ENCODE results near the gene ZDHHC20. TPM values are rescaled to one million over a fixed set of nuclear protein-coding genes. Genes with fewer than 3 reads are reported as not detected.

ZDHHC20 gene
- total and polyA plus RNA-seq, 2 of the 4 experiments (the other 2 are of a cell fraction), result 16.1 to 72.4 TPM

- no peaks in the 10 kb centered on the region; the same call in 1 of the 2 replicates for H3K27me3 ChIP-seq (ENCODE audit: control insufficient read depth, insufficient read depth, low read length)
- dilution Hi-C loops (cut with HindIII; ENCODE audit: low sequenced_read_pairs, unreplicated experiment), result no loop called here
- no peaks in the 10 kb centered on the region for H4K20me1 ChIP-seq (ENCODE audit: insufficient read depth, low read length)
- no peak overlapping the region for H2BK120ac ChIP-seq (ENCODE audit: low read depth, low read length)
- no peak overlapping the region for H2AK9ac ChIP-seq (replicated peaks; ENCODE audit: low read depth, low read length, poor library complexity)
- H3K14ac ChIP-seq (replicated peaks; ENCODE audit: low read depth, low read length), result no peak overlapping the region
- no peak for TF ChIP-seq BHLHE40 (IDR thresholded peaks at IDR 0.05; ENCODE audit: low read depth, low read length)
- no peak for TF ChIP-seq CHD1 (IDR thresholded peaks at IDR 0.05; ENCODE audit: low read depth, low read length)
- no peak for TF ChIP-seq MXI1 (IDR thresholded peaks at IDR 0.05; ENCODE audit: borderline replicate concordance, low read depth, low read length)
- no peak for TF ChIP-seq RAD21 (IDR thresholded peaks at IDR 0.05; ENCODE audit: low read length)
- TF ChIP-seq MAFK (IDR thresholded peaks at IDR 0.05; ENCODE audit: low read depth, low read length), result no peak
- no peak overlapping the region for H2BK5ac ChIP-seq (ENCODE audit: low read depth, low read length, poor library complexity, severe bottlenecking)
- no peak overlapping the region for H3K4me3 ChIP-seq (ENCODE audit: insufficient read depth, low read depth, low read length)
- no peak overlapping the region for H4K91ac ChIP-seq (ENCODE audit: insufficient read depth, low read depth, low read length)
- no peaks in the 10 kb centered on the region for H3K9me1 ChIP-seq (ENCODE audit: insufficient read depth, low read length)
- no peak overlapping the region for H3K23ac ChIP-seq (ENCODE audit: low read depth, low read length)
- H4K8ac ChIP-seq (ENCODE audit: low read depth in 2 of 2, low read length in 2 of 2), result no peak overlapping the region
- H3K4ac ChIP-seq (ENCODE audit: low read depth, low read length), result no peak overlapping the region
- BruUV-seq (replicated peaks), result no TSS peak
- WGBS, 2 experiments (ENCODE audit: extremely low coverage in 2 of 2, insufficient read length in 1 of 2), result 73% methylated on average over 2 of the region's 6 CpGs; no CpG with 5 or more reads in 1 of the 2 experiments
- H2AK5ac ChIP-seq (ENCODE audit: low read depth, low read length), result no peak overlapping the region
- no peak overlapping the region for H3K4me2 ChIP-seq (ENCODE audit: low read depth, low read length)
- no peak overlapping the region for H3K27ac ChIP-seq (ENCODE audit: insufficient read depth, low read length)
- no peak overlapping the region for H2BK20ac ChIP-seq (ENCODE audit: low read depth, low read length)
- in situ Hi-C loops (cut with MboI; ENCODE audit: low sequenced_read_pairs), result no loop called here
- H3K56ac ChIP-seq (ENCODE audit: extremely low read depth, insufficient read depth, low read length), result no peak overlapping the region
- no peaks in the 10 kb centered on the region for H3K79me1 ChIP-seq (ENCODE audit: low read depth in 1 of 2, low read length in 2 of 2)
- H2AFZ ChIP-seq (replicated peaks; ENCODE audit: low read length, poor library complexity), result no peak overlapping the region
- ATAC-seq (ENCODE audit: low read depth), result no peak
- intact Hi-C loops (cut with micrococcal nuclease), result no loop called here
- H3K9me3 ChIP-seq (ENCODE audit: control insufficient read depth, insufficient read depth, low read length), result no peaks in the 10 kb centered on the region
- H3K18ac ChIP-seq (ENCODE audit: low read depth, low read length), result no peak overlapping the region
- peaks cover 3% of the 10 kb centered on the region for H3K4me1 ChIP-seq (ENCODE audit: control insufficient read depth, insufficient read depth, low read length)
- no peak overlapping the region for H2BK15ac ChIP-seq (ENCODE audit: low read depth, low read length)
- POLR2A ChIA-PET (ENCODE audit: unreplicated experiment), result no interaction called here
- H3K36me3 ChIP-seq (ENCODE audit: control insufficient read depth, insufficient read depth, low read length), result no peaks in the 10 kb centered on the region
- DNase-seq, result no peak
- CTCF ChIA-PET, result no interaction called here
- H4K5ac ChIP-seq (ENCODE audit: low read depth, low read length), result no peak overlapping the region
- no peak overlapping the region for H3K9ac ChIP-seq (ENCODE audit: low read depth, low read length)
Observed at GRCh38 chr13:21328836-21329477, 130.1 kb downstream of the ZDHHC20 start.
